NCI-H187 (cell line): Measurements from ENCODE around the gene EIF2D.

Experiments used
- DNase-seq, 2 experiments: peaks; one replicate each; lab custom pipeline; 2025; lab: John Stamatoyannopoulos, UW

Gene EIF2D

GRCh38 chr1:206569556-206569955 is 42.7 kb downstream of the EIF2D start:
- no peak for DNase-seq

- DNase-seq, result no peak
Observed at GRCh38 chr1:206568779-206569352, 43.4 kb downstream of the EIF2D start.

GRCh38 chr1:206568256-206568655 is 44.0 kb downstream of the EIF2D start:
- DNase-seq, result no peak

GRCh38 chr1:206566999-206567398 is 45.3 kb downstream of the EIF2D start:
- DNase-seq, result peak in 1 of 2 experiments; percentile 78

- no peak for DNase-seq
Observed at GRCh38 chr1:206565995-206566394, 46.3 kb downstream of the EIF2D start.

- DNase-seq, result no peak
Observed at GRCh38 chr1:206563367-206564207, 48.7 kb downstream of the EIF2D start.

- DNase-seq, result peak; percentile 70 to 80
Observed at GRCh38 chr1:206560007-206560716, 52.1 kb downstream of the EIF2D start.

GRCh38 chr1:206559672-206559995 is 52.6 kb downstream of the EIF2D start:
- DNase-seq, result peak in 1 of 2 experiments; percentile 70

- no peak for DNase-seq
Observed at GRCh38 chr1:206558794-206559671, 53.2 kb downstream of the EIF2D start.

GRCh38 chr1:206557636-206558473 is 54.4 kb downstream of the EIF2D start:
- DNase-seq, result no peak

- DNase-seq, result peak; percentile 74 to 75
Observed at GRCh38 chr1:206556750-206557635, 55.3 kb downstream of the EIF2D start.

GRCh38 chr1:206556047-206556749 is 56.1 kb downstream of the EIF2D start:
- DNase-seq, result no peak

- no peak for DNase-seq
Observed at GRCh38 chr1:206555473-206555935, 56.8 kb downstream of the EIF2D start.

- DNase-seq, result no peak
Observed at GRCh38 chr1:206554701-206555472, 57.4 kb downstream of the EIF2D start.

GRCh38 chr1:206554211-206554610 is 58.1 kb downstream of the EIF2D start:
- no peak for DNase-seq

- no peak for DNase-seq
Observed at GRCh38 chr1:206551986-206552326, 60.3 kb downstream of the EIF2D start.

- no peak for DNase-seq
Observed at GRCh38 chr1:206551296-206551985, 60.8 kb downstream of the EIF2D start.

- peak; percentile 89 to 92 for DNase-seq
Observed at GRCh38 chr1:206550446-206550845, 61.8 kb downstream of the EIF2D start.
